Sigmoid colon (tissue), 3 donors: ENCODE measurements around the gene TLE6.

Experiments used
- CTCF ChIP-seq, 4 experiments: fragments of 450-650 bp in 3 of 4; fragments of 200-600 bp in 1 of 4; IDR thresholded peaks; one replicate each; pipeline ENCODE4 v1.5.1; 2016 to 2019; ENCODE audit warnings: antibody characterized with exemption in 4 of 4, mild to moderate bottlenecking in 3 of 4, moderate library complexity in 2 of 4
- POLR2A ChIP-seq, 2 donors: fragments of 450-650 bp; IDR thresholded peaks; one replicate each; pipeline ENCODE4 v1.6.1; 2016; ENCODE audit warnings: antibody characterized with exemption in 2 of 2, mild to moderate bottlenecking in 2 of 2, moderate library complexity in 2 of 2

GRCh38 chr19:3017923-3018322 is 40.6 kb downstream of the TLE6 start:
- TF ChIP-seq CTCF (IDR thresholded peaks at IDR 0.05) (no peak), POLR2A (IDR thresholded peaks at IDR 0.05) (no peak)
